DOHH2 (cell line): ENCODE results near the gene CDC42EP3.

Source experiments
- EZH2phosphoT487 ChIP-seq: fragments of 200-600 bp; sonication (generic); IDR thresholded peaks from 2 replicates; pipeline ENCODE4 v1.6.1; 2017; ENCODE audit warnings: borderline replicate concordance, mild to moderate bottlenecking, antibody characterized with exemption, low read length, moderate library complexity, mixed read lengths
- TF ChIP-seq, protein P1 (sequence below): fragments of 200-600 bp; sonication (generic); IDR thresholded peaks from one replicate; pipeline ENCODE4 v1.5.1; 2014; ENCODE audit warnings: antibody characterized with exemption, mild to moderate bottlenecking, low read depth, low read length; ENCODE audit not compliant: poor library complexity, severe bottlenecking

DNA sequence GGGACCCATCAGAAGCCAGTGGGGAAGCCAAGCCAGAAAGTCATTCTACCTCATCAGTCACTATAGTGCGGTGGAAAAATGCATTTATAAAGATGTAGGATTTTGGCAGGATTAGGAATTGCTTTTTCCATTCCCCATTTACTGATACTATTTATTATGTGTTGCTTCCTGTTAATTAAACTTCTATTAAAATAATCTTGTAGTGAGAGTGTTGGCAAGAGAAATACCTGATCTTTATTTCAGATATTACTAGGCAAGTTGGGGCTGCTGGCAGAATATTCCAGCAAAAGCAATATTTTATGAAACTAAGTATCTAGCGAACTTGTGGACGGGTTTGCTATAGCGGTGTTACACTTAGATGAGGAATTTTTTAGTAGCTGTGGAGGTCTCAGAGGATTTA lies 23.9 kb upstream of the CDC42EP3 start:
- TF ChIP-seq, protein P1, sequence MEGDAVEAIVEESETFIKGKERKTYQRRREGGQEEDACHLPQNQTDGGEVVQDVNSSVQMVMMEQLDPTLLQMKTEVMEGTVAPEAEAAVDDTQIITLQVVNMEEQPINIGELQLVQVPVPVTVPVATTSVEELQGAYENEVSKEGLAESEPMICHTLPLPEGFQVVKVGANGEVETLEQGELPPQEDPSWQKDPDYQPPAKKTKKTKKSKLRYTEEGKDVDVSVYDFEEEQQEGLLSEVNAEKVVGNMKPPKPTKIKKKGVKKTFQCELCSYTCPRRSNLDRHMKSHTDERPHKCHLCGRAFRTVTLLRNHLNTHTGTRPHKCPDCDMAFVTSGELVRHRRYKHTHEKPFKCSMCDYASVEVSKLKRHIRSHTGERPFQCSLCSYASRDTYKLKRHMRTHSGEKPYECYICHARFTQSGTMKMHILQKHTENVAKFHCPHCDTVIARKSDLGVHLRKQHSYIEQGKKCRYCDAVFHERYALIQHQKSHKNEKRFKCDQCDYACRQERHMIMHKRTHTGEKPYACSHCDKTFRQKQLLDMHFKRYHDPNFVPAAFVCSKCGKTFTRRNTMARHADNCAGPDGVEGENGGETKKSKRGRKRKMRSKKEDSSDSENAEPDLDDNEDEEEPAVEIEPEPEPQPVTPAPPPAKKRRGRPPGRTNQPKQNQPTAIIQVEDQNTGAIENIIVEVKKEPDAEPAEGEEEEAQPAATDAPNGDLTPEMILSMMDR = no peak
- TF ChIP-seq EZH2phosphoT487 = no peak
